Measurements from ENCODE around the gene AGPAT4.
A peak's percentile ranks its signal among the peaks of the same experiment; 100 is the strongest.
"Not testable (repeated sequence)": the region's sequence is repeated elsewhere in the genome, so short reads cannot be mapped to it uniquely, and the experiment has no call there.

The AGPAT4 gene, protein sequence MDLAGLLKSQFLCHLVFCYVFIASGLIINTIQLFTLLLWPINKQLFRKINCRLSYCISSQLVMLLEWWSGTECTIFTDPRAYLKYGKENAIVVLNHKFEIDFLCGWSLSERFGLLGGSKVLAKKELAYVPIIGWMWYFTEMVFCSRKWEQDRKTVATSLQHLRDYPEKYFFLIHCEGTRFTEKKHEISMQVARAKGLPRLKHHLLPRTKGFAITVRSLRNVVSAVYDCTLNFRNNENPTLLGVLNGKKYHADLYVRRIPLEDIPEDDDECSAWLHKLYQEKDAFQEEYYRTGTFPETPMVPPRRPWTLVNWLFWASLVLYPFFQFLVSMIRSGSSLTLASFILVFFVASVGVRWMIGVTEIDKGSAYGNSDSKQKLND

DNA sequence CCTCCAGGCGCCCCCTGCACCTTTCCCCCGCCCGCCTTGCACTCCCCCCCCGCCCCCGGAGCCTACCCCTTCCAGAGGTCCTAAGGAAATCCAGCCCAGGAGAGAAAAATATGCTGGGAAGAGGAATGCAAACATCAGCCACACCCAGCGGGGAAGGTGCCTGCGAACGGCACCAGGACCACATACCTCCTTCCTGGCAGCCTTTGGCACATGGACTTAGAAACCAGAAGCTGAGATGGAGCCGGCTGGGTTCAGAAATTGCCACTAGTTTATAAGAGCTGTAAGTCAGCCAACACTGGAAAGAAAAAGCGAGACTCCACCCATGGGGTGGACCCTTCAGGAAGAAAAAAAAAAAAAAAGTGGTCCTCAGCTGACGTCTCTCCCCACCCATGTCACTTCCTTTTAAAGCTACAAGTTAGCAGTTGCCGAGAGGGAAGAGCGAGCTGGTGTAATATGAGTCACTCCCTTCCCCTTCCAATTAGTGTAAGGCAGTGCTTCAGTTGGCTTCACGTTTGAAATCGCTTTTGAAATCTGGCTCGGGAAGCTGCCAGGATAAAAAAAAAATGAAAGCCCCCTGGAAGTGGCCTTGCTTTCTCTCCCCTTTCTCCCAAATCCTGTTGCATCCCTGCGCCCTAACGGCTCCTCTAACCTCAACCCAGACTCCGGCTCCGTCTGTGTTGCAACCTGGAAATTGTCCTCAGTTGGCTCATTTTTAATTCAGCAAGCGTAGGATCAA is at the start of gene AGPAT4:
AGPAT4 (minus strand) TSS at position 310 of the 736 bp plus-strand sequence. CDS start 41,848 bp downstream, outside the sequence.
- peak; percentile 93 for DNase-seq (ENCODE audit: low spot score)

DNA sequence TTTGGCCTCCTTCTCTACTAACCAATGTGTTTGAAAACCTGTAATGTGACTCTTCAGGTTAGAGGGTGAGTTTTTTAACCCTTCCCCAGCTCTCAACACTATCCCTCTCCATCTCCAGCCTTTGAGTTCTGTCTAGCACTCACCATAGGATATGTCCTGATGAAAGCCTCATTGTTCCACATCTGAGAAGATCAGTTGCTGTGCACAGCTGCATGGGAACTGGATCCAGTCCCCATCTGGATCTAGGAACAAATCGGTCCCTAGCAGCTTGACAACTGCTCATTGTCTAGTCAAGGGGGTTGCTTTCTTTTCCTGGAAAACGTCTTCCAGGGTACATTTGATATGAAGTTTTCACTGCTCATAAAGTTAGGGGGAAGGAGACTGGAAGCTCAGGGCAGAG is 45.4 kb upstream of the AGPAT4 start:
- DNase-seq (ENCODE audit: low spot score) = no peak

GRCh38 chr6:161318456-161318855 is 44.6 kb upstream of the AGPAT4 start:
- DNase-seq (ENCODE audit: low spot score) = no peak

DNA sequence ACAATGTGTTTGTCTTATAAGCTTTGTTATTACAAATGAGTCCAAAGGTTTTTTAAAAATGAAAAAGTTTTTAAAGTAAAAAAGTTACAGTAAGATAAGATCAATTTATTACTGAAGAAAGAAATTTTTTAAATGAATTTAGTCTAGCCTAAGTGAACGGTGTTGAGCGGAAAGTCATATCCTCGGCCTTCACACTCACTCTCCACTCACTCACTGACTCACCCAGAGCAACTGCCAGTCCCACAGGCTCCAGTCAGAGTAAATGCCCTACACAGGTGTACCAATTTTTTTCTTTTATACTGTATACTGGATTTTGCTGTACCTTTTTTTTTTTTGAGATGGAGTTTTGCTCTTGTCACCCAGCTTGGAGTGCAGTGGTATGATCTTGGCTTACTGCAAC is 42.7 kb upstream of the AGPAT4 start:
- DNase-seq (ENCODE audit: low spot score) = no peak

- DNase-seq (ENCODE audit: low spot score) = not testable (repeated sequence)
Measured at GRCh38 chr6:161315246-161315917, 41.5 kb upstream of the AGPAT4 start.

GRCh38 chr6:161314541-161315245 is 40.8 kb upstream of the AGPAT4 start:
- DNase-seq (ENCODE audit: low spot score) = not testable (repeated sequence)

- no peak for DNase-seq (ENCODE audit: low spot score)
Measured at GRCh38 chr6:161313940-161314509, 40.2 kb upstream of the AGPAT4 start.

DNA sequence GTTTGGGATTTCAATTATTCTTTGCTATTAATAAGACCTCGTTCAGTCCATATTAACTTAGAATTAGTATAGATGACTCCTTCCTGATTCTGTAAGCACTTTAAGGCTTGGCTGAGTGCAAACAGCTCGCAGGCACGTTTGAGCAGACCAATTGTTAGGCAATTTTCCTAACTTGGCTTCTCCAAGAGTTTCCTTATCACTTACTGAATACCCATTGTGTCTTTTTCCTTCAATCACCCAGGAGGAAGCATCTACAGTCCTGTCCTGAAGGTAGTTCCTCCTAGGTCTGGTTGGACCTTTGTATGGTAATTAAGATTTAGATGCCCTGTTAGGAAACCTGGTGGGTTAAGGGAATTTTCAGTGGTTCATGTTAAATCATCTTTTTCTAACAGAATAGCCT is 39.6 kb upstream of the AGPAT4 start:
- DNase-seq (ENCODE audit: low spot score) = not testable (repeated sequence)

DNA sequence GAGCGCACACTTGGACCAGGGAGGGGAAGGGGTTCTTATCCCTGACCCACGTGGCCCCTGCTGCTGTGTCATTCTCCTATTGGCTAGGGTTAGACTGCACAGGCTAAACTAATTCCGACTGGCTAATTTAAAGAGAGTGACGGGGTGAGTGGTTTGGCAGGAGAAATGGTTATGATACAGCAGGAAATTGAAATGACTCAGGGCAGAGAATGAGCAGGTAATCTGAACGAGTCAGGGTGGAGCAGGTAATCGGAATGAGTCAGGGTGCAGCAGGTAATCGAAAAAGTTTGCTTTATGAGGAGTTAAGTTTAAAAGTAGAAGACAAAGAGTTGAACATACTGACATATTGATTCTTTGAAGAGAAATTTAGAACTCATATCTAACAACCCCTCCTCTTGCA is 35.9 kb upstream of the AGPAT4 start:
- DNase-seq (ENCODE audit: low spot score) = not testable (repeated sequence)

- no peak for DNase-seq (ENCODE audit: low spot score)
Measured at GRCh38 chr6:161308075-161308655, 34.3 kb upstream of the AGPAT4 start.

- DNase-seq (ENCODE audit: low spot score) = no peak
Measured at GRCh38 chr6:161305860-161306259, 32.0 kb upstream of the AGPAT4 start.

DNA sequence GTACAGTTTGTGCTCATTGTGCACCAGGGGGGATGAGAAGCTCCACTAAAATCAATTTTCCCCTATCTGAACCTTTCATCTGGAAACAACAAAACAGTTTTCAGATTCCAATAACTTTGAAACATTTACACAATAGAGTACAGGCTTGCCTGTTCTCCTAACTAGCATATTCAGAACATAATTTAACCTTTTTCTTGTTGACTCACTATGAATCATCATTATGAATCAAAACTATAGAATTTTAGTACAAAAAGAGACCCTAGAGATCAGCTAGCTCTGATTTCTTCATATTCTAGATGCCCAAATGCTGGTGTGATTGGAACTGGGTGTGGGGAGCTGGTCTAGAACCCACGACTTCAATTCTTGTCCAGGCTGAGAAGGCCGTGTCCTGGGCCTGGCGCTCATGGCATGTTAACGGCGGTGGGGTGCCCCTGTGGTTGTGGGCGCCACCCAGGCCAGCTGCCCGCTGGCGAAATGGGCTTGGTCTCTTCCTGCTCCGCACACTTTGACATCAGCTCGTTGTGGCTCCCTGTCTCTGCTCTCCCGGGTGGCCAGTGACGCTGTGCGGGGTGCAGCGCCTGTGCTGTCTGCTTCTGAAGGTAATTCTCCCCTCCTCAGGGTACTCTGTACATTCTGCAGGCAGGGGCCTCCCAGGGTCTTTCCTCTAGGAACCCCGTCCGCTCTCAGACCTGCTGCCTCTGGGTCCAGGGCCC is 29.9 kb upstream of the AGPAT4 start:
- peak; percentile 41 for DNase-seq (ENCODE audit: low spot score)

- no peak for DNase-seq (ENCODE audit: low spot score)
Measured at GRCh38 chr6:161302949-161303348, 29.1 kb upstream of the AGPAT4 start.

DNA sequence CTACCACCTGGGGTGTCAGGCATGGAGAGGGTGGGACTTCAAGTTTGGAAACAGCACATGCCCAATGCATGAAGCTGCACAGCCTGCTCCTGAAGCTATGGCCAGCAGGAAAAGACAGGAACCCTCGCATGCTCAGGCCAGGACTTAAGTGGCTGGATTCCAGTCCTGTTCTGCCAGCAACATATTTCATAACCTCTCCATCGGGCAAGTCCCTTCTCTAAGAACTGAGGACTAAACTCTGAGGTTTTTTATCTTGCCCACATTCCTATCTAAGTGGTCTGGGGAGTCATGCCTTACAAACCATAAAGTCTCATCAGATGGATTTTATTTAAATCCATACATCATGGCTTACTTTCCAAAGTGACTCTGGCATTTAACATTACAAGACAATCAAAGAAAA is 27.5 kb upstream of the AGPAT4 start:
- DNase-seq (ENCODE audit: low spot score) = peak; percentile 48

DNA sequence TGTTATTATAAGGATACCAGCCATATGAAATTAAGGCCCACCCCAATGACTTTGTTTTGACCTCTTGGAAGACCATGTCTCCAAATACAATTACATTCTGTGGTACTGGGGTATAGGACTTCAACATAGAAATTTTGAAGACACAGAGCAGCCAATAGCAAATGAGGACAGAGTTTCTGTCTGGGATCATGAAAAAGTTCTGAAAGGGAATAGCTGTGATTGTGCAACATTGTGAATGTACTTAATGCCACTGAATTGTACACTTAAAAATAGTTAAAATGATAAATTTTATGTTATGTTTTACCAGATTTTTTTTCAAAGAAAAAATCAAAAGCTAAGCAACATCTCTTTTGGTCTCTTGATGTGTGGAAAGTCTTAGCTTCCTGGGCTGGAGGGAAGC is 27.0 kb upstream of the AGPAT4 start:
- DNase-seq (ENCODE audit: low spot score) = no peak

GRCh38 chr6:161299726-161300125 is 25.9 kb upstream of the AGPAT4 start:
- DNase-seq (ENCODE audit: low spot score) = no peak

DNA sequence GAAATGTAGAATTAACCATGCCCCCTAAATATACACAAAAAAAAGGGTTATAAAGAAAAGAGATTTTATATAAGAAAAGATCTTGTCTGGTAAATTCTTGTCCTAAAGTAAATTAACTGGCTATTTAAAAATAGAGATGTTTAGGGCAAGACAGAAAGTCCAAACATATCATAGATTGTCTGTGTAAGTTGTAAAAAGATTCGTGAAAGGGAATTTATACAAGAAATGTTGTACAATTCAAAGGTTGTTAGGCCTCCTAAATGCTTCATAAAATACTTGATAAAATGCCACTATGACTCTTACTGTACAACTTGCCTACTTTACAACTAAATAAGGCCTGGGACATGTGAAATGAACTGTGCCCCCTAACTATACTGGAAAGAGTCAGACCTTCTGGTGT is 21.9 kb upstream of the AGPAT4 start:
- no peak for DNase-seq (ENCODE audit: low spot score)

DNA sequence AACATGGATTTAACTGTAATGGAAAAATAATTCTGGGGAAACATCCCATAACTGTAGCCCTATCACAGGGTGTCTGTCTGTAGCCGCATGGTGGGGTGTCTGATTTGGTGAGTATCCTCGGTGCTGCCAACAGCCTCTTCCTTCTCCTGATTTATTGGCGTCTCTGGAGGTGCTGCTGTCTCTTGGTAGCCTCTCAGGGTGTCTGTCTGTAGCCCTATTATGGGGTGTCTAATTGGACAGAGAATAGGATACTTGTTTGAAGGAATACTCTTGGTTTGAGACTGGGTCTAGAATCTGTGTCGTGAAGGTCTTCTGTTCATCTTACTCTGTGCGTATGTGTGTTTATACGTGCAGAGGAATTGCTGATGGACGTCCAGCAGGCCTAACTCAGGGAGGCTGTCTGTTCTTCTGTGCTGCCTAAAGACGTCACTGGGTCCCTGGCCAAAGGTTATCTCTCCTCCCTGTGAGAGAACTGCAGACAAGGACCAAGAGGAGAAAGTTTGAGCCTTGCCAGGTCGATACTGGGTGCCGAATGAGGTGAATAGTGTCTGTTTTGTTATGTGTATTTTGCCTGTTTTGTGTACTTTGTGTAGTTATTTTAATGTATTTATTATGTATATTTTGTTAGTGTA is 18.9 kb upstream of the AGPAT4 start:
- DNase-seq (ENCODE audit: low spot score) = no peak

DNA sequence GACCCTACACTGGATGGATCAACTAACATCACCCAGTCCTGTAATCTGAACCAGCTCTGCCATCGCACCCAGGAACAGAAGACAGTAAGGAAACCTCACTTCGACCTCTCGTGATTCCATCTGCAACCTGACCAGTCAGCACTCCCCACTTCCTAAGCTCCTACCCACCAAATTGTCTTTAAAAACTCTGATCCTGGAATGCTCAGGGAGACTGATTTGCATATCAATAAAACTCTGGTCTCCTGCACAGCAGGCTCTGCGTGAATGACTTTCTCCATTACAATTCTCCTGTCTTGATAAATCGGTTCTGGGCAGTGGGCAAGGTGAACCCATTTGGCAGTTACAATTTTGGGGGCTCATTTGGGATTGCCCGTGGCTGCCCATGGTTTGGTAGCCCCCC is 18.3 kb upstream of the AGPAT4 start:
- DNase-seq (ENCODE audit: low spot score) = no peak

DNA sequence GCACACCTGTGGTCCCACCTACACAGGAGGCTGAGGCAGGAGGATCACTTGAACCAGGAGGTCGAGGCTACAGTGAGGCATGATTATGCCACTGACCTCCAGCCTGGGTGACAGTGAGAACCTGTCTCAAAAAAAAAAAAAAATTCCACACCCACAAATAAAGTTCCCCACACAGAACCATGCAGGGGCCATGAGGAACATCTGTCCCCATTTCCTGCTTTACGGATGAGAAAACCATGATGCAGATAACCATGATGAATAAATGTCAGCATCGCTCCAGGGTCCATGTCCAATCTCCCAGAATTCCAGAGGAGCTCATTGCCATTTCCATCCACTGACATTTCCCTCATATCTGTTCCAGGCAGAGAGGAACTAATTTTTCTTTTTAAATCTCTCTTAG is 16.9 kb upstream of the AGPAT4 start:
- DNase-seq (ENCODE audit: low spot score) = no peak
